Pons (tissue), 1 donor: Measurements from ENCODE around the gene MYO1B.

Experiments used
- DNase-seq: peaks from one replicate; pipeline ENCODE4 v3.0.0-alpha.2; 2016; ENCODE audit warnings: low spot score

Gene MYO1B

GRCh38 chr2:191322828-191323506, 77.8 kb downstream of the MYO1B start:
- no peak for DNase-seq

- DNase-seq, result no peak
Observed at GRCh38 chr2:191325651-191326365, 80.6 kb downstream of the MYO1B start.

- DNase-seq, result no peak
Observed at GRCh38 chr2:191327484-191327883, 82.3 kb downstream of the MYO1B start.

GRCh38 chr2:191328150-191328809, 83.1 kb downstream of the MYO1B start:
- no peak for DNase-seq

- DNase-seq, result no peak
Observed at GRCh38 chr2:191329841-191330240, 84.6 kb downstream of the MYO1B start.

GRCh38 chr2:191333911-191334357, 88.7 kb downstream of the MYO1B start:
- no peak for DNase-seq

- DNase-seq, result no peak
Observed at GRCh38 chr2:191335875-191336464, 90.8 kb downstream of the MYO1B start.

- DNase-seq, result no peak
Observed at GRCh38 chr2:191341436-191341835, 96.2 kb downstream of the MYO1B start.

GRCh38 chr2:191343796-191344338, 98.7 kb downstream of the MYO1B start:
- DNase-seq, result no peak

- DNase-seq, result no peak
Observed at GRCh38 chr2:191345788-191346187, 100.6 kb downstream of the MYO1B start.

GRCh38 chr2:191347154-191347553, 102.0 kb downstream of the MYO1B start:
- no peak for DNase-seq

- no peak for DNase-seq
Observed at GRCh38 chr2:191347881-191348280, 102.7 kb downstream of the MYO1B start.

GRCh38 chr2:191349990-191350389, 104.8 kb downstream of the MYO1B start:
- no peak for DNase-seq

GRCh38 chr2:191350826-191351225, 105.6 kb downstream of the MYO1B start:
- no peak for DNase-seq

- DNase-seq, result no peak
Observed at GRCh38 chr2:191351298-191351697, 106.1 kb downstream of the MYO1B start.

GRCh38 chr2:191351921-191352320, 106.7 kb downstream of the MYO1B start:
- no peak for DNase-seq

- no peak for DNase-seq
Observed at GRCh38 chr2:191352536-191352935, 107.3 kb downstream of the MYO1B start.

GRCh38 chr2:191355170-191355758, 110.1 kb downstream of the MYO1B start:
- DNase-seq, result no peak

GRCh38 chr2:191357678-191358077, 112.5 kb downstream of the MYO1B start:
- DNase-seq, result no peak

- no peak for DNase-seq
Observed at GRCh38 chr2:191358325-191359025, 113.3 kb downstream of the MYO1B start.

- no peak for DNase-seq
Observed at GRCh38 chr2:191359133-191359532, 113.9 kb downstream of the MYO1B start.
